VCaP (cell line): ENCODE measurements around the gene ILKAP.

Experiments used
- H3K27ac ChIP-seq: fragments of 450-650 bp; 2 replicates; pipeline ENCODE4 v1.5.1; 2017
- CTCF ChIP-seq: fragments of 450-650 bp; conservative IDR thresholded peaks from 2 replicates; pipeline ENCODE4 v1.5.1; 2017; ENCODE audit warnings: mild to moderate bottlenecking, moderate library complexity

Gene ILKAP

GRCh38 chr2:238158018-238158508 is 45.4 kb downstream of the ILKAP start:
- H3K27ac ChIP-seq, result no peak overlapping the region
- no peak for TF ChIP-seq CTCF

GRCh38 chr2:238157506-238158017 is 45.9 kb downstream of the ILKAP start:
- TF ChIP-seq CTCF, result no peak
- no peak overlapping the region for H3K27ac ChIP-seq

- no peak overlapping the region for H3K27ac ChIP-seq
Measured at GRCh38 chr2:238155761-238156694, 47.5 kb downstream of the ILKAP start.

GRCh38 chr2:238155051-238155760 is 48.3 kb downstream of the ILKAP start:
- H3K27ac ChIP-seq, result no peak overlapping the region
- no peak for TF ChIP-seq CTCF

More at GRCh38 chr2:238155761-238156694, 47.5 kb downstream of the ILKAP start:
- TF ChIP-seq CTCF, result no peak

- no peak overlapping the region for H3K27ac ChIP-seq
- no peak for TF ChIP-seq CTCF
Measured at GRCh38 chr2:238154570-238154969, 48.9 kb downstream of the ILKAP start.

GRCh38 chr2:238152771-238153688 is 50.5 kb downstream of the ILKAP start:
- H3K27ac ChIP-seq, result no peak overlapping the region
- no peak for TF ChIP-seq CTCF
